Osteoblast (primary cell): ENCODE measurements around the gene NBR1. TPM values are rescaled to one million over a fixed set of nuclear protein-coding genes. Genes with fewer than 3 reads are reported as not detected.
"Not testable (repeated sequence)": the region's sequence is repeated elsewhere in the genome, so short reads cannot be mapped to it uniquely, and the experiment has no call there.

ENCODE experiments used
- DNase-seq: peaks from one replicate; pipeline ENCODE4 v3.0.0; 2011; ENCODE audit warnings: low spot score, mixed read lengths; ENCODE audit not compliant: insufficient read length; ENCODE audit errors: missing footprints
- H2AFZ ChIP-seq: 2 replicates; pipeline ENCODE4 v1.6.0; 2011; ENCODE audit warnings: mild to moderate bottlenecking, low read length
- H3K27ac ChIP-seq: 2 replicates; pipeline ENCODE4 v1.5.1; 2011; ENCODE audit warnings: mild to moderate bottlenecking, low read depth, low read length, moderate library complexity
- H3K27me3 ChIP-seq: 2 replicates; pipeline ENCODE4 v1.6.0; 2012; ENCODE audit warnings: mild to moderate bottlenecking, control low read depth, inconsistent platforms, low read length, moderate library complexity; ENCODE audit not compliant: insufficient read depth
- H3K36me3 ChIP-seq: 2 replicates; pipeline ENCODE4 v1.5.1; 2011; ENCODE audit warnings: mild to moderate bottlenecking, low read length, control low read depth, moderate library complexity; ENCODE audit not compliant: insufficient read depth
- H3K4me1 ChIP-seq: 2 replicates; pipeline ENCODE4 v1.5.1; 2011; ENCODE audit warnings: mild to moderate bottlenecking, low read length, control low read depth, moderate library complexity; ENCODE audit not compliant: insufficient read depth
- H3K4me2 ChIP-seq: 2 replicates; pipeline ENCODE4 v1.6.0; 2011; ENCODE audit warnings: mild to moderate bottlenecking, low read length; ENCODE audit not compliant: insufficient read depth
- H3K4me3 ChIP-seq: fragments of 200-600 bp; sonication (generic); 3 replicates; pipeline ENCODE4 v1.5.1; 2012; ENCODE audit warnings: mild to moderate bottlenecking, low read length, inconsistent platforms; ENCODE audit not compliant: insufficient read depth
- H3K79me2 ChIP-seq: 2 replicates; pipeline ENCODE4 v1.6.0; 2012; ENCODE audit warnings: mild to moderate bottlenecking, low read length, control low read depth, inconsistent platforms; ENCODE audit not compliant: insufficient read depth
- H3K9me3 ChIP-seq: 2 replicates; pipeline ENCODE4 v1.5.1; 2011; ENCODE audit warnings: low read depth, low read length, control low read depth
- H4K20me1 ChIP-seq: 2 replicates; pipeline ENCODE4 v1.6.0; 2012; ENCODE audit warnings: mild to moderate bottlenecking, low read length, control low read depth; ENCODE audit not compliant: insufficient read depth
- CTCF ChIP-seq: IDR thresholded peaks from 2 replicates; pipeline ENCODE4 v1.5.1; 2011; ENCODE audit warnings: mild to moderate bottlenecking, low read depth, low read length, moderate library complexity; ENCODE audit errors: extremely low read depth
- total RNA-seq: library from RNA; depleted of rRNA; stranded (reverse); fragments of >200 nt; gene quantifications from 2 replicates; pipeline ENCODE4 v1.2.3, GENCODE V29; 2012

Gene NBR1
- total RNA-seq, 1 donor: 121 TPM

DNA sequence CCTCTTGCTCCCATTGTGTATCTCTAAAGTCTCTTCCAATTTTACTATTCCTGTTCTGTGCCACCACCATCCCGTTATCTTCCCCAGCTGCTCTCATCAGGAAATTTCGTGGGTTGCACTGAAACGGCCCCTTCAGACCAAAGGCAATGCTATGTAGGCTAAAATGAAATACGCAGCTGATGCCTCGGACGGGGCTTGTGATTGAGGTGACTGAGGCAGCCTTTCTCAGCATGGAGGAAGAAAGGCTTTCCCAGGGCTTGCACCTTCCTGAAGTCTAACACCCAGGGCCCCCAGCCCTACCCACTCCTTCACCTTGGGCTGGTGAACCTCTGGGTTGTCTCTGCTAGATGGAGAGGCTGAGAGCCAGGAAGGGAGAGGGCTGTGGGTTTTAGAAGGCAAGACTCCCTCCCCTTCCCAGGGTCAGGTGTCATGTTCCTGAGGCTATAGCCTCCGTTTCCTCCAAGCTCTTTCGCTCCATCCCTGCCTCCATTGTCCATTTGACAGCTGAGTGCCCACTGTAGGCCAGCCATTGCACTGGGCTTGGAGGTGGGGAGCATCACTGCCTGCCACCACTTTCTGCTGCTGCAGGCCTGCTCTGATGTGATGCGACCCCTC, 49.6 kb downstream of the NBR1 start:
- Histone ChIP-seq H3K27me3 (no peaks in the 10 kb centered on the region), H3K79me2 (no peaks in the 10 kb centered on the region), H3K4me3 (no peak overlapping the region), H2AFZ (no peak overlapping the region), H4K20me1 (no peaks in the 10 kb centered on the region), H3K36me3 (peaks cover 60% of the 10 kb centered on the region), H3K9me3 (no peaks in the 10 kb centered on the region), H3K4me1 (no peaks in the 10 kb centered on the region), H3K27ac (no peak overlapping the region), H3K4me2 (no peak overlapping the region)
- no peak for TF ChIP-seq CTCF
- DNase-seq: no peak

DNA sequence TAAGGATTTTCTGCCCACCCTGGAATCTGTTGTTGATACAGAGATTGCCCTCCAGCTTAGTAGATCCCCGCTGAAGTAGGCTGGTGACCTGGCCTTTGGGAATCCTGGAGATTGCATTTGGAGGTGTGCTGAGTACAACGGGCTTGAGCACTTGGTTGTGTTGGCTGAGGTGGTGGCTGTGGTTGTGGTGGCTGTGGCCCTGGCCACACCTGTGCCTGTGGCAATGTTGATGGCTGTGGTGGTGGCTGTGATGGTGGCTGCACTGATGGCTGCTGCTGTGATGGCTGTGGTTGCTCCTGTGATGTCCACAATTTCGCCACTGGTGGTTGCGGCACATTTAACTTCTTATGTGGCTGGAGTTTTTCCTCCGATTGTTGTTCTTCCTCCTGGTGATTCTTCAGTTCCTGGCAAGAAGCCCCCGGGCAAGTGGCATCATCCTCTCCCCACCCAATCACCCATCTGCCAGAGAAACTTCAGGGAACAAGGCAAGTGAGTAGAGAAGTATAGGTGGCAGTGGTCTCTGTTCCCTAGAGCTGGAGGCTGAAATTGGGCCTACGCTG, 53.2 kb downstream of the NBR1 start:
- H3K36me3 ChIP-seq: peaks cover 38% of the 10 kb centered on the region
- H3K9me3 ChIP-seq: no peaks in the 10 kb centered on the region
- H3K27me3 ChIP-seq: no peaks in the 10 kb centered on the region
- H3K4me3 ChIP-seq: no peak overlapping the region
- DNase-seq: peak; percentile 37
- H3K79me2 ChIP-seq: no peaks in the 10 kb centered on the region
- H3K4me1 ChIP-seq: no peaks in the 10 kb centered on the region
- TF ChIP-seq CTCF: no peak
- H3K4me2 ChIP-seq: no peak overlapping the region
- H3K27ac ChIP-seq: no peak overlapping the region
- no peaks in the 10 kb centered on the region for H4K20me1 ChIP-seq
- no peak overlapping the region for H2AFZ ChIP-seq

- Histone ChIP-seq H3K36me3 (peaks cover 25% of the 10 kb centered on the region), H2AFZ (no peak overlapping the region), H4K20me1 (no peaks in the 10 kb centered on the region), H3K4me3 (no peak overlapping the region), H3K4me1 (no peaks in the 10 kb centered on the region), H3K9me3 (no peaks in the 10 kb centered on the region), H3K4me2 (no peak overlapping the region), H3K79me2 (no peaks in the 10 kb centered on the region), H3K27me3 (no peaks in the 10 kb centered on the region), H3K27ac (no peak overlapping the region)
- no peak for DNase-seq
- TF ChIP-seq CTCF: no peak
These were observed 55.4 kb downstream of the NBR1 start for GRCh38 chr17:43226393-43226792.

DNA sequence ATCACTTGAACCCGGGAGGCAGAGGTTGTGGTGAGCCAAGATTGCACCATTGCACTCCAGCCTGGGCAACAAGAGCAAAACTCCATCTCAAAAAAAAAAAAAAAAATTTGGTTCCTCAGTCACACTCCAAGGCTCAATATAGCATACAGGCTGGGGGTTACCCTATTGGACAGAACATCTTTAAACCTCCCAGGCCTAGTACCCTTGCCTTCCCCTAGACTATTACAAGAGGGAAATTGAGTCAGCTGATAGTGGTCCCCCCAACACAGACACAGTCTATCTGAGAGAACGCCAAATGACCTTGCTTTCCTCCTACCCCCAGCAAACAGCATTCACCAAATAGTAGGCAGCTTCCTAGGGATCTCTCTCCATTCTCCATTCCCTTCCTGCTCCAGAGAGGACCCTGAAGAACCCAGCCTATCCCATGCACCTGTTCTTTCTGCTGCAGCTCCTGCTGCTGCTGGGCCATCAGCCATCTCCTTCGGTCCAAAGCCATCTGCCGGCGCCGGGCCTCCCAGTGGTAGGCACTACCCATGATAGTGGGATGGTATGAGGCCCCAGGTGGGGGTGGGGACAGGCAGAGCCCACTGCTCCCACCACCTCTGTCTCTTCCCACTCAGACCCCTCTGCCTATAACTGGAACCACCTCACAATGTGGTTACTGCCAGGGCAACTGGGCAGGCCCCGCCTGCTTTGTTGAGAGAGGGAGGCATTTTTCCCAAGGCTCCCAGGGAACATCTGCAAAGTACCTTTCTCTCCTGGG, 57.2 kb downstream of the NBR1 start, which contains the start of gene CCDC200:
Gene CCDC200, minus strand, starts transcription at position 604 of the 763 bp plus-strand sequence. Its CDS starts 69 bp downstream, at position 535.
- not testable (repeated sequence) for H3K27ac ChIP-seq, H4K20me1 ChIP-seq, H3K79me2 ChIP-seq, DNase-seq, H3K4me3 ChIP-seq, H3K9me3 ChIP-seq, H3K4me2 ChIP-seq, H2AFZ ChIP-seq, H3K27me3 ChIP-seq, H3K4me1 ChIP-seq
- peaks cover 20% of the 10 kb centered on the region for H3K36me3 ChIP-seq

DNA sequence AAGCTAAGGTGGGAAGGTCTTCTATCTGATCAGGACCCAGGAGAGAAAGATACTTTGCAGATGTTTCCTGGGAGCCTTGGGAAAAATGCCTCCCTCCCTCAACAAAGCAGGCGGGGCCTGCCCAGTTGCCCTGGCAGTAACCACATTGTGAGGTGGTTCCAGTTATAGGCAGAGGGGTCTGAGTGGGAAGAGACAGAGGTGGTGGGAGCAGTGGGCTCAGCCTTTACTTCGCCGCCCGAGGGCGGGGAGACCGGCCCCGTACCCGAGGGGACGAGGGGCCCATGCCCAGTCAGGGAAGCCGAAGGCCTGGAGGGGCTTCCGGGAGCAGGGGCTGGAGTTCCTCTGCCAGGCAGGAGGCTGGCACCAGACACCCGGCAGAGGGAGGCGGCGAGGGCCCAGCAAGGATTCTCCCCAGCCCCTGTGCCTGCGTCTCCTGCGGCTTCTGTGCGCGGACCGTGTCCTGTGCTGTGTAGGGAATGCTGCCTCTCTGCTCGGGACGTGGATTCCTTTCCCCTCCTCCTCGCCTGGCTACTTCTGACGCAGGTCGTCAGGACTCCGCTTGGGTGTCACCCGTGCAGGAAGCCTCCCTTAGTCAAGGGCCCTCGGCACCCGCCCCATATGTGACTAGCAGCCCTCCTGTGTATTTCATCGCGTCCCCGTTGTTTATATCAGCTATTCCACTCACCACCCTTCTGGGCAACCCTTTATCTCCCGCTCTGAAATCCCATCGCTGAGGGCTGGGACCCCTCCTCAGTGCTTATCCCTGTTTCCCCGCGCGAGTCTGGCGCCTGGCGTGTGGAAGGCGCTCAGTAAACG, 60.4 kb downstream of the NBR1 start:
- not testable (repeated sequence) for H3K9me3 ChIP-seq, H2AFZ ChIP-seq, H4K20me1 ChIP-seq, H3K4me1 ChIP-seq, H3K79me2 ChIP-seq, H3K36me3 ChIP-seq, H3K27me3 ChIP-seq, DNase-seq
- H3K4me2 ChIP-seq: peak overlapping the region; percentile 72
- H3K27ac ChIP-seq: peak overlapping the region; percentile 45
- H3K4me3 ChIP-seq: peak overlapping the region; percentile 56

DNA sequence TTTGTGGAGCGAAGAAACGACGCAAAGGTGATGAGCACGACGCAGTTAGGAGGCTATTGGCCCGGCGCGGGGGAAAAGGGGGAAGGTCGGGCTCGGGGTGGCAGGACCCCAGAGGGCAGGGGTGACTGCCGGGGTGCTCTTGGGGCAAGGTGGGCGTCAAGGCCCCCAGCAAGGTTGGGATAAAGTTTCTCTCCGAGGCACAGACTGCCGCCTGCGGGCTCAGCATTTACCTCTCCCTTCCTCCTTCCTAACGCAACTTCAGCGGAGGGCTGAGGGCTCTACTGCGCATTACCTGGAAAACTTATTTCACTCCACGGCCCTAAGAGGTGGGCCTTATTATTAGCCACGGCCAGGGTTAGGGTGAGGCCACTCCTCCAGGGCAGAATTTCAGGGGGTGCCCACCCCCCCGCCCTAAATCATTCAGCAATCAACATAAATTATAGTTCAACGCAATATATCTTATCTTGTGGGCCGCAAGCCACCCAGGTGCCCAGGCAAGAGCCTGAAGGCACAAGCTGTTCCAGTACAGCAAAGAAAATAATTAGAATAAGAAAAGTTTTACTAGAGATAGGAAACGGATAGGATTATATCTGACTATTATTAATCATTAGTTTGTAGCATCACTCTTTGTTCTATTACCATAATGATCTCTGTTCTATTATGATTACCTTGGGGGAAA, 61.1 kb downstream of the NBR1 start:
- not testable (repeated sequence) for H3K36me3 ChIP-seq, H3K9me3 ChIP-seq, H3K27me3 ChIP-seq, H2AFZ ChIP-seq, DNase-seq, H4K20me1 ChIP-seq, H3K4me1 ChIP-seq, H3K79me2 ChIP-seq
- Histone ChIP-seq H3K27ac (peak overlapping the region; percentile 45), H3K4me2 (peak overlapping the region; percentile 72), H3K4me3 (peak overlapping the region; percentile 56)
